ENCODE results near the gene IBA57. TPM values are rescaled to one million over a fixed set of nuclear protein-coding genes. Genes with fewer than 3 reads are reported as not detected.

Gene IBA57
- polyA plus RNA-seq, 2 of the 4 experiments (the other 2 are of a cell fraction) = 1.5 to 2.2 TPM

DNA sequence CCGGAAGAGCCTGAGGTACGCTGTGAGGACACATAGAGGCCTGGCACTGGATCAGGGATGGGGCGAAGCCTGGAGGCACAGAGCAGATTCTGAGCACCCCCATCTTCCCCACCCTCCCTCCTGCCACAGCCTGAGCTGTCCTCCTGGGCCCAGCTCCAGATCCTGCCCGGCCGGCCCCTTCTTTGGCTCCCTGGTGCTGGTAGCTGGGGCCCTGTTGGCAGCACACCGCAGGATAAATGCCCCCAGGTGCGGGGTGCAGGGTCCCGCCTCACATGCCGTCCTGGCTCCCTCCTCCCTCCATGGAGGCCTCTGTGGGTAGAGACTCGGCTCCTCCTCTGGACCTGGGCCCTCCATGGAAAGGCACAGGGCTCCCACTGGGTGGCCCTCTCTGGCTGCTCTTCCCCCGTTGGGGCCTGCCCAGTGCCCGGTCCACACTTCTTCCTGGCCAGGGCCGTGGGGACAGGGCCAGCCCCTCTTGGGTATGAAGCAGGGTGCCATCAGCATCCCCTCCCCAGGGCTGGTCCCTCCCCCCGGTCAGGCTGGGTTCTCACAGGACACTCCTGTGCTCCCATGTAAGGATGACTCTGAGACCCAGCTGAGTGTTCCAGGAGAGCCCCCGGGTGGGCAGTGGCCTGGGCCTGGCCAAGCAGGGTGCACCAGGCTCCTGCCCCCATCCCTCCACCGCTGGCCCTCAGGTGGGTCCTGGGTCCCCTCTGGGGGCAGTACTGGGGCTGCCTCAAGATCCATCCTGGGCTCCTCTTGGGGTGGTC is 41.2 kb downstream of the IBA57 start (continued):
- no peak for TF ChIP-seq ZSCAN20 (CRISPR knock-in tag; IDR thresholded peaks at IDR 0.05)

GRCh38 chr1:228207381-228207810 is 41.8 kb downstream of the IBA57 start:
- ATAC-seq (no peak), DNase-seq (ENCODE audit: low read depth in 1 of 2, low spot score in 1 of 2) (no peak), FAIRE-seq (no peak)
- no peak overlapping the region for H3K4me2 ChIP-seq
- WGBS (ENCODE audit: missing lambda C conversion rate) = 76% methylated on average over 3 of the region's 8 CpGs
- H3K27ac ChIP-seq = peak overlapping the region in 1 of 2 experiments; percentile 86; a peak in 1 of 6 replicates
- CTCF ChIA-PET = no interaction called here
- peaks cover 17% of the 10 kb centered on the region for H3K4me1 ChIP-seq
- H3K4me3 ChIP-seq = no peak overlapping the region
- TF ChIP-seq, protein P1, sequence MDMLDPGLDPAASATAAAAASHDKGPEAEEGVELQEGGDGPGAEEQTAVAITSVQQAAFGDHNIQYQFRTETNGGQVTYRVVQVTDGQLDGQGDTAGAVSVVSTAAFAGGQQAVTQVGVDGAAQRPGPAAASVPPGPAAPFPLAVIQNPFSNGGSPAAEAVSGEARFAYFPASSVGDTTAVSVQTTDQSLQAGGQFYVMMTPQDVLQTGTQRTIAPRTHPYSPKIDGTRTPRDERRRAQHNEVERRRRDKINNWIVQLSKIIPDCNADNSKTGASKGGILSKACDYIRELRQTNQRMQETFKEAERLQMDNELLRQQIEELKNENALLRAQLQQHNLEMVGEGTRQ (IDR thresholded peaks at IDR 0.05) = no peak
- TF ChIP-seq, protein P2, sequence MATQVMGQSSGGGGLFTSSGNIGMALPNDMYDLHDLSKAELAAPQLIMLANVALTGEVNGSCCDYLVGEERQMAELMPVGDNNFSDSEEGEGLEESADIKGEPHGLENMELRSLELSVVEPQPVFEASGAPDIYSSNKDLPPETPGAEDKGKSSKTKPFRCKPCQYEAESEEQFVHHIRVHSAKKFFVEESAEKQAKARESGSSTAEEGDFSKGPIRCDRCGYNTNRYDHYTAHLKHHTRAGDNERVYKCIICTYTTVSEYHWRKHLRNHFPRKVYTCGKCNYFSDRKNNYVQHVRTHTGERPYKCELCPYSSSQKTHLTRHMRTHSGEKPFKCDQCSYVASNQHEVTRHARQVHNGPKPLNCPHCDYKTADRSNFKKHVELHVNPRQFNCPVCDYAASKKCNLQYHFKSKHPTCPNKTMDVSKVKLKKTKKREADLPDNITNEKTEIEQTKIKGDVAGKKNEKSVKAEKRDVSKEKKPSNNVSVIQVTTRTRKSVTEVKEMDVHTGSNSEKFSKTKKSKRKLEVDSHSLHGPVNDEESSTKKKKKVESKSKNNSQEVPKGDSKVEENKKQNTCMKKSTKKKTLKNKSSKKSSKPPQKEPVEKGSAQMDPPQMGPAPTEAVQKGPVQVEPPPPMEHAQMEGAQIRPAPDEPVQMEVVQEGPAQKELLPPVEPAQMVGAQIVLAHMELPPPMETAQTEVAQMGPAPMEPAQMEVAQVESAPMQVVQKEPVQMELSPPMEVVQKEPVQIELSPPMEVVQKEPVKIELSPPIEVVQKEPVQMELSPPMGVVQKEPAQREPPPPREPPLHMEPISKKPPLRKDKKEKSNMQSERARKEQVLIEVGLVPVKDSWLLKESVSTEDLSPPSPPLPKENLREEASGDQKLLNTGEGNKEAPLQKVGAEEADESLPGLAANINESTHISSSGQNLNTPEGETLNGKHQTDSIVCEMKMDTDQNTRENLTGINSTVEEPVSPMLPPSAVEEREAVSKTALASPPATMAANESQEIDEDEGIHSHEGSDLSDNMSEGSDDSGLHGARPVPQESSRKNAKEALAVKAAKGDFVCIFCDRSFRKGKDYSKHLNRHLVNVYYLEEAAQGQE (IDR thresholded peaks at IDR 0.05) = no peak
- TF ChIP-seq ZNF302 (CRISPR knock-in tag; IDR thresholded peaks at IDR 0.05) (no peak), BHLHE40 (IDR thresholded peaks at IDR 0.05; ENCODE audit: low read depth, low read length) (no peak)
- TF ChIP-seq, protein P3, sequence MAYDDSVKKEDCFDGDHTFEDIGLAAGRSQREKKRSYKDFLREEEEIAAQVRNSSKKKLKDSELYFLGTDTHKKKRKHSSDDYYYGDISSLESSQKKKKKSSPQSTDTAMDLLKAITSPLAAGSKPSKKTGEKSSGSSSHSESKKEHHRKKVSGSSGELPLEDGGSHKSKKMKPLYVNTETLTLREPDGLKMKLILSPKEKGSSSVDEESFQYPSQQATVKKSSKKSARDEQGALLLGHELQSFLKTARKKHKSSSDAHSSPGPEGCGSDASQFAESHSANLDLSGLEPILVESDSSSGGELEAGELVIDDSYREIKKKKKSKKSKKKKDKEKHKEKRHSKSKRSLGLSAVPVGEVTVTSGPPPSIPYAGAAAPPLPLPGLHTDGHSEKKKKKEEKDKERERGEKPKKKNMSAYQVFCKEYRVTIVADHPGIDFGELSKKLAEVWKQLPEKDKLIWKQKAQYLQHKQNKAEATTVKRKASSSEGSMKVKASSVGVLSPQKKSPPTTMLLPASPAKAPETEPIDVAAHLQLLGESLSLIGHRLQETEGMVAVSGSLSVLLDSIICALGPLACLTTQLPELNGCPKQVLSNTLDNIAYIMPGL (CRISPR knock-in tag; IDR thresholded peaks at IDR 0.05; ENCODE audit: borderline replicate concordance) = no peak
- POLR2A ChIA-PET = no interaction called here
- no peaks in the 10 kb centered on the region for H3K9me3 ChIP-seq

DNA sequence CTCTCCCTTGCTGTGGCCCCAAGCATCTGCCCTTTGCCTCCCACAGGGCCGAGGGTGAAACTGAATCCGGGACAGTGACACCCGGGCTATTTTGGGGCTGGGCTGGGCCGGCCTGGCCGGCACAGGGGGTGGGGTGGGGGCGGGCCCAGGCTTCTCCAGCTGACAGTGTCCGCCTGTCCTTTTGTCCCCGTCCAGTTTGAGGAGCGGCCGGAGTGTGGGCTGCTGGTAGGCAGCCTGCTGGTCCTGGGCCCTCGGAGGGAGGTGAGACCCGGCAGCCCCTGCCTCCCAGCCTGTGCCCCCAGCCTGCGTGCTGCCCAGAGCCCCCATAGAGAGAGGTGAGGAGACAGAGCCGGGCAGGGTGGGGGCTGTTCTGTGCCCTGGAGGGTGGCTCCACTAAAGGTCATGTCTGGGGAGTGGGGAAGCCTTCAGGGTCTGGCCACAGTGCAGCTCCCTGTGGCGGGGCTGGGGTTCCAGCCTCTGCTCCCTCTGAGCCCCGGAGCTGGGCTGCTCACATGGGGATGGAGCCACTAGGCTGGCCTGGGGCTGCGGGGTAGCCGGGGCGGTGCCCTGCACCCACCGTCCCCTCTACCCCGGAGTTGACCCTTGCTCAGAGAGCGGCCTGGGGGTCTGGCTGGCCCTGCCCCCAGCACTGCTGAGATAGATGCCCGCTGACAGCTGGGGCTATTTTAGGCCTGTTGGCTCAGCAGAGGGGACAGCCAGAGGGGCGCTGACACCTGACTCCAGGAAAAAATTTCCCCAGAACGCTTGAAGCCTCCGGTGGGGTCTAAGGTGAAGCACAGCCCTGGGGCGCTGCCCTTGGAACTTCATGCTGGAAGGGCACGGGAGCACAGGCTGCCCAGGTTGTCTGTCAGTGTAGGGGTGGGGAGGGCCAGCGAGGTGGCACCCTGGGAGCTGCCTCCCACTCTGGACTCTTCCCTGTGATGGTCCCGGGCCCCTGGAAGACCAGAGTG is 42.5 kb downstream of the IBA57 start, which contains the start of gene OBSCN:
OBSCN (plus strand) TSS at position 194 of the 971 bp plus-strand sequence. CDS start 3,740 bp downstream, outside the sequence.
- H3K4me2 ChIP-seq = no peak within 1 kb of the TSS
- ChIA-PET POLR2A (no interaction called here), CTCF (no interaction called here)
- ATAC-seq (no peak), FAIRE-seq (no peak), DNase-seq (ENCODE audit: low read depth in 1 of 2, low spot score in 1 of 2) (no peak)
- peak within 1 kb of the TSS in 1 of 2 experiments; percentile 86; a peak in 2 of 6 replicates for H3K27ac ChIP-seq
- H3K4me3 ChIP-seq = no peak within 1 kb of the TSS
- TF ChIP-seq ZC3H11A (IDR thresholded peaks at IDR 0.05) (no peak), POLR2AphosphoS2 (conservative IDR thresholded peaks at IDR 0.05; ENCODE audit: low read length) (no peak), HOXA7 (CRISPR knock-in tag; IDR thresholded peaks at IDR 0.05) (no peak), CHD4 (IDR thresholded peaks at IDR 0.05; ENCODE audit: borderline replicate concordance) (no peak), CTCF (IDR thresholded peaks at IDR 0.05) (no peak), SREBF2 (IDR thresholded peaks at IDR 0.05) (no peak), RAD21 (conservative IDR thresholded peaks at IDR 0.05 in 1 of 2, IDR thresholded peaks at IDR 0.05 in 1 of 2) (no peak), TP53 (CRISPR knock-in tag; IDR thresholded peaks at IDR 0.05) (no peak), RCOR1 (IDR thresholded peaks at IDR 0.05; ENCODE audit: low read depth, low read length) (no peak)
- TF ChIP-seq, protein P1 (IDR thresholded peaks at IDR 0.05) = no peak
- WGBS (ENCODE audit: missing lambda C conversion rate) = 80% methylated on average over 14 of the region's 30 CpGs
- no peaks in the 10 kb centered on the region for H3K9me3 ChIP-seq
- peaks cover 20% of the 10 kb centered on the region for H3K4me1 ChIP-seq

All from A549 (cell line).